H1 (cell line): ENCODE measurements around the gene A4GALT. TPM values are rescaled to one million over a fixed set of nuclear protein-coding genes. Genes with fewer than 3 reads are reported as not detected.

Experiments used
- CTCF ChIA-PET: fragments of 300-600 bp; sonication (Branson Sonifier 250); formaldehyde crosslinking; loops from one replicate; lab custom pipeline; 2021; ENCODE audit not compliant: partially characterized antibody; lab: Charles Lee
- POLR2A ChIA-PET: fragments of 300-600 bp; sonication (Branson Sonifier 250); formaldehyde crosslinking; loops from one replicate; lab custom pipeline; 2021; ENCODE audit warnings: inconsistent platforms; ENCODE audit not compliant: partially characterized antibody; lab: Charles Lee
- DNase-seq, 2 experiments: peaks; one replicate each; pipeline versions ENCODE4 v3.0.0 to v3.0.0-alpha.2; 2010 to 2022; ENCODE audit warnings: low spot score in 2 of 2, low read depth in 1 of 2, mixed read lengths in 1 of 2
- FAIRE-seq: peaks from 2 replicates; lab custom pipeline; 2011; peaks lifted over from hg19 to GRCh38; lab: Jason Lieb, UNC
- H2AFZ ChIP-seq: 2 replicates; pipeline ENCODE4 v1.8.1; 2012; ENCODE audit warnings: low read length, inconsistent platforms
- H2AK5ac ChIP-seq: 2 replicates; pipeline ENCODE4 v1.6.1; 2013; ENCODE audit warnings: low read depth, low read length
- H2BK120ac ChIP-seq: replicated peaks from 2 replicates; pipeline ENCODE3; 2013; ENCODE audit warnings: low read depth, low read length, inconsistent platforms
- H2BK12ac ChIP-seq: 2 replicates; pipeline ENCODE4 v1.6.1; 2013; ENCODE audit warnings: low read depth, low read length
- H2BK15ac ChIP-seq: 2 replicates; pipeline ENCODE4 v1.6.1; 2013; ENCODE audit warnings: low read length
- H2BK20ac ChIP-seq: 2 replicates; pipeline ENCODE4 v1.6.1; 2013; ENCODE audit warnings: low read length
- H2BK5ac ChIP-seq: 2 replicates; pipeline ENCODE4 v1.6.1; 2013; ENCODE audit warnings: low read depth, low read length
- H3K14ac ChIP-seq: 2 replicates; pipeline ENCODE4 v1.6.1; 2013; ENCODE audit warnings: inconsistent platforms; ENCODE audit not compliant: insufficient read length
- H3K18ac ChIP-seq: 2 replicates; pipeline ENCODE4 v1.6.1; 2013; ENCODE audit warnings: low read length; ENCODE audit errors: extremely low read depth
- H3K23ac ChIP-seq: 2 replicates; pipeline ENCODE4 v1.6.1; 2013; ENCODE audit warnings: inconsistent platforms; ENCODE audit not compliant: insufficient read length
- H3K23me2 ChIP-seq: 2 replicates; pipeline ENCODE4 v1.6.1; 2013; ENCODE audit warnings: low read depth, low read length
- H3K27ac ChIP-seq: 2 replicates; pipeline ENCODE4 v1.6.1; 2011; ENCODE audit warnings: low read depth, low read length, inconsistent platforms
- H3K27me3 ChIP-seq, 4 experiments: replicated peaks in 1 of 4; 1 replicate in 1 of 4; 2 replicates in 3 of 4; pipeline versions ENCODE4 v1.6.1 to v1.8.1; 2011 to 2013; ENCODE audit warnings: low read length in 3 of 4, mild to moderate bottlenecking in 3 of 4, inconsistent platforms in 2 of 4, mixed read lengths in 2 of 4, moderate library complexity in 1 of 4; ENCODE audit not compliant: control insufficient read depth in 3 of 4, insufficient read depth in 3 of 4; ENCODE audit errors: extremely low read depth in 1 of 4
- H3K36me3 ChIP-seq, 4 experiments: 2 replicates each; pipeline versions ENCODE4 v1.6.1 to v1.8.1; 2011 to 2013; ENCODE audit warnings: mild to moderate bottlenecking in 4 of 4, low read length in 3 of 4, moderate library complexity in 2 of 4, control low read depth in 1 of 4, inconsistent platforms in 1 of 4; ENCODE audit not compliant: insufficient read depth in 4 of 4, control insufficient read depth in 2 of 4
- H3K4ac ChIP-seq: replicated peaks from 2 replicates; pipeline ENCODE3; 2013; ENCODE audit warnings: low read length, low read depth, mixed read lengths, inconsistent platforms; ENCODE audit not compliant: insufficient read length
- H3K4me1 ChIP-seq, 4 experiments: replicated peaks in 1 of 4; 1 replicate in 1 of 4; 2 replicates in 3 of 4; pipeline versions ENCODE4 v1.6.1 to v1.8.1; 2011 to 2013; ENCODE audit warnings: low read length in 3 of 4, inconsistent platforms in 2 of 4, mixed read lengths in 1 of 4; ENCODE audit not compliant: insufficient read depth in 4 of 4, control insufficient read depth in 3 of 4
- H3K4me2 ChIP-seq, 2 experiments: 2 replicates each; pipeline versions ENCODE4 v1.6.1 to v1.8.1; 2011 to 2013; ENCODE audit warnings: low read depth in 2 of 2, low read length in 2 of 2, control low read depth in 1 of 2, inconsistent platforms in 1 of 2, mild to moderate bottlenecking in 1 of 2; ENCODE audit not compliant: insufficient read depth in 1 of 2
- H3K4me3 ChIP-seq, 4 experiments: fragments of 200-600, 300-600 bp in 1 of 4; sonication (generic), shearing (Covaris generic), sonication (Bioruptor Twin) in 1 of 4; 2 replicates each; pipeline versions ENCODE4 v1.5.1 to v1.8.1; 2011 to 2016; ENCODE audit warnings: low read length in 4 of 4, low read depth in 3 of 4, control low read depth in 2 of 4, inconsistent platforms in 2 of 4, mild to moderate bottlenecking in 2 of 4, mixed read lengths in 1 of 4, moderate library complexity in 1 of 4; ENCODE audit not compliant: insufficient read depth in 2 of 4; ENCODE audit errors: extremely low read depth in 1 of 4
- H3K56ac ChIP-seq: replicated peaks from 2 replicates; pipeline ENCODE3; 2013; ENCODE audit warnings: low read depth, mild to moderate bottlenecking, mixed read lengths, low read length, inconsistent platforms; ENCODE audit not compliant: insufficient read length
- H3K79me1 ChIP-seq: 2 replicates; pipeline ENCODE4 v1.6.1; 2013; ENCODE audit warnings: low read depth, low read length, control low read depth
- H3K79me2 ChIP-seq, 2 experiments: 2 replicates each; pipeline versions ENCODE4 v1.6.1 to v1.8.1; 2012 to 2013; ENCODE audit warnings: low read length in 2 of 2, mild to moderate bottlenecking in 2 of 2, inconsistent platforms in 1 of 2; ENCODE audit not compliant: insufficient read depth in 2 of 2, control insufficient read depth in 1 of 2
- H3K9ac ChIP-seq, 4 experiments: replicated peaks in 1 of 4; 1 replicate in 1 of 4; 2 replicates in 3 of 4; pipeline versions ENCODE4 v1.6.1 to v1.8.1; 2011 to 2013; ENCODE audit warnings: low read depth in 3 of 4, low read length in 3 of 4, control low read depth in 2 of 4, mild to moderate bottlenecking in 2 of 4, moderate library complexity in 2 of 4, inconsistent platforms in 1 of 4; ENCODE audit errors: extremely low read depth in 1 of 4
- H3K9me3 ChIP-seq, 2 experiments: 2 replicates each; pipeline versions ENCODE4 v1.6.1 to v1.8.1; 2012 to 2013; ENCODE audit warnings: mild to moderate bottlenecking in 2 of 2, moderate library complexity in 2 of 2, control low read depth in 1 of 2, inconsistent platforms in 1 of 2, low read depth in 1 of 2, low read length in 1 of 2, mixed read lengths in 1 of 2; ENCODE audit not compliant: insufficient read depth in 2 of 2
- H4K20me1 ChIP-seq, 2 experiments: replicated peaks in 1 of 2; 2 replicates each; pipeline versions ENCODE3 to v1.8.1; 2011 to 2013; ENCODE audit warnings: inconsistent platforms in 2 of 2, low read length in 2 of 2, mild to moderate bottlenecking in 1 of 2; ENCODE audit not compliant: insufficient read depth in 2 of 2, control insufficient read depth in 1 of 2
- H4K5ac ChIP-seq: 2 replicates; pipeline ENCODE4 v1.6.1; 2013; ENCODE audit warnings: low read length, low read depth, mixed read lengths, inconsistent platforms; ENCODE audit not compliant: insufficient read length
- H4K8ac ChIP-seq: 2 replicates; pipeline ENCODE4 v1.8.0; 2013; ENCODE audit warnings: mild to moderate bottlenecking, moderate library complexity, low read length, inconsistent platforms; ENCODE audit not compliant: insufficient read depth; ENCODE audit errors: extremely low read depth
- H4K91ac ChIP-seq: replicated peaks from 2 replicates; pipeline ENCODE3; 2013; ENCODE audit warnings: low read length, mixed read lengths, inconsistent platforms; ENCODE audit not compliant: insufficient read length
- ATF2 ChIP-seq: IDR thresholded peaks from 2 replicates; pipeline ENCODE4 v1.6.1; 2012; ENCODE audit warnings: low read length, inconsistent platforms
- BACH1 ChIP-seq: IDR thresholded peaks from 2 replicates; pipeline ENCODE4 v1.6.1; 2012; ENCODE audit warnings: low read length, improper control_type of control experiment
- CHD2 ChIP-seq: IDR thresholded peaks from 2 replicates; pipeline ENCODE4 v1.6.1; 2012; ENCODE audit warnings: low read length, improper control_type of control experiment
- CTCF ChIP-seq, 3 experiments: IDR thresholded peaks; 1 replicate in 2 of 3; 2 replicates in 1 of 3; pipeline versions ENCODE4 v1.5.1 to v1.6.1; 2011; ENCODE audit warnings: low read length in 3 of 3, mild to moderate bottlenecking in 3 of 3, inconsistent platforms in 2 of 3, low read depth in 1 of 3, moderate library complexity in 1 of 3; ENCODE audit not compliant: insufficient read depth in 1 of 3; ENCODE audit errors: control extremely low read depth in 1 of 3
- EP300 ChIP-seq, 2 experiments: IDR thresholded peaks; 1 replicate in 1 of 2; 2 replicates in 1 of 2; pipeline ENCODE4 v1.6.1; 2011 to 2012; ENCODE audit warnings: low read depth in 2 of 2, low read length in 2 of 2, mild to moderate bottlenecking in 2 of 2, borderline replicate concordance in 1 of 2, inconsistent platforms in 1 of 2, moderate library complexity in 1 of 2
- JUND ChIP-seq: IDR thresholded peaks from 2 replicates; pipeline ENCODE4 v1.6.1; 2011; ENCODE audit warnings: mild to moderate bottlenecking, improper control_type of control experiment, low read length
- KDM1A ChIP-seq: fragments of 200-600, 300-600 bp; sonication (generic); IDR thresholded peaks from 2 replicates; pipeline ENCODE4 v1.7.1; 2016; ENCODE audit warnings: mild to moderate bottlenecking, low read length, borderline replicate concordance
- WGBS, 2 experiments: shearing (Covaris generic) in 1 of 2; methylation state at CpG; one replicate each; pipeline versions ENCODE4 v1.1.6 to v1.1.7; 2013 to 2015; ENCODE audit warnings: low lambda C conversion rate in 2 of 2, mixed read lengths in 2 of 2, inconsistent platforms in 1 of 2, low coverage in 1 of 2, missing lambda C conversion rate in 1 of 2; ENCODE audit not compliant: insufficient replicate concordance in 2 of 2, insufficient coverage in 1 of 2, insufficient read length in 1 of 2; ENCODE audit errors: extremely low coverage in 1 of 2, missing lambda C conversion rate in 1 of 2; 5-methylcytosine and 5-hydroxymethylcytosine counted together
- polyA plus RNA-seq, 7 experiments: library from polyadenylated mRNA; depleted of rRNA in 3 of 7; stranded (reverse) in 5 of 7; unstranded in 2 of 7; fragments of >200 nt in 5 of 7; fragments of 200-250 nt in 2 of 7; gene quantifications; 1 replicate in 5 of 7; 2 replicates in 1 of 7; 4 replicates in 1 of 7; pipeline versions ENCODE4 v1.2.1 to v1.2.3, GENCODE V29; 2011 to 2013; ENCODE audit warnings: missing spikeins in 2 of 7, mixed read lengths in 2 of 7
- total RNA-seq: library from RNA; stranded (reverse); fragmentation: NEBNext Ultra II Directional; extraction: Animal tissue kit (Norgen Biotek cat#: 25700); gene quantifications from 2 replicates; pipeline ENCODE4 v1.2.1, GENCODE V29; 2021

The A4GALT gene
- total and polyA plus RNA-seq, 2 of the 8 experiments (the other 6 are each of a cell fraction or from before 2014, with no cell fraction given) = 7.2 to 13.8 TPM

- no peaks in the 10 kb centered on the region for H3K36me3 ChIP-seq
- H3K4ac ChIP-seq = peak overlapping the region; percentile 7
- H2AFZ ChIP-seq = no peak overlapping the region
- H4K5ac ChIP-seq = no peak overlapping the region
- 0 out of 2 replicates have a peak, but pooled peaks cover 2% of the 10 kb centered on the region for H3K23me2 ChIP-seq
- no peak overlapping the region for H3K27ac ChIP-seq
- H3K4me2 ChIP-seq = peak overlapping the region in 1 of 2 experiments; percentile 6; a peak in 1 of 4 replicates
- no peak overlapping the region for H3K9ac ChIP-seq
- peak overlapping the region; percentile 40; the same call in 1 of the 2 replicates for H2BK5ac ChIP-seq
- H4K91ac ChIP-seq = no peak overlapping the region
- no peak overlapping the region for H3K18ac ChIP-seq
- peak overlapping the region; percentile 19; the same call in 1 of the 2 replicates for H2BK12ac ChIP-seq
- H2BK15ac ChIP-seq = no peak overlapping the region
- H3K4me3 ChIP-seq = no peak overlapping the region
- H3K23ac ChIP-seq = no peak overlapping the region
- ChIA-PET POLR2A (interaction anchor here (2.0 to 2.5 kb wide), 2 partner anchors 13 to 84 kb away, joined by 7 to 15 read pairs; partner anchors contain the start of gene POLDIP3), CTCF (interaction anchor here (0.8 to 1.5 kb wide), 6 partner anchors 11 to 78 kb away, joined by 3 to 5 read pairs (median 4); partner anchors contain the start of gene ATP5MGL)
- peaks cover 9 to 16% (median 13%) of the 10 kb centered on the region in 4 experiments; a peak in 6 of 7 replicates for H3K4me1 ChIP-seq
- DNase-seq (no peak), FAIRE-seq (no peak)
- H3K79me1 ChIP-seq = 0 out of 2 replicates have a peak, but pooled peaks cover 3% of the 10 kb centered on the region
- H4K20me1 ChIP-seq = peaks cover 0 to 3% of the 10 kb centered on the region in 2 experiments
- no peak overlapping the region for H2AK5ac ChIP-seq
- H4K8ac ChIP-seq = peak overlapping the region; percentile 57; the same call in 1 of the 2 replicates
- H2BK120ac ChIP-seq = no peak overlapping the region
- 78% methylated on average over 17 of the region's 17 CpGs; no CpG with 5 or more reads in 1 of the 2 experiments for WGBS, 2 experiments
- no peak overlapping the region for H2BK20ac ChIP-seq
- H3K79me2 ChIP-seq = no peaks in the 10 kb centered on the region
- no peaks in the 10 kb centered on the region for H3K9me3 ChIP-seq
- no peak overlapping the region for H3K14ac ChIP-seq
- no peak overlapping the region for H3K56ac ChIP-seq
- no peaks in the 10 kb centered on the region for H3K27me3 ChIP-seq
- no peak for TF ChIP-seq KDM1A
- TF ChIP-seq BACH1 = no peak
- no peak for TF ChIP-seq CHD2
- TF ChIP-seq JUND = no peak
- TF ChIP-seq EP300 (IDR thresholded peaks at IDR 0.05; ENCODE audit: borderline replicate concordance in 1 of 2, low read depth in 2 of 2, low read length in 2 of 2) = no peak
- no peak for TF ChIP-seq ATF2
- no peak for TF ChIP-seq CTCF (IDR thresholded peaks at IDR 0.05; ENCODE audit: control extremely low read depth in 1 of 3, insufficient read depth in 1 of 3, low read depth in 1 of 3, low read length in 3 of 3)
These were observed 21.2 kb downstream of the A4GALT start for GRCh38 chr22:42699281-42699975.
